Measurements from ENCODE around the gene ST6GALNAC3.

Gene ST6GALNAC3

GRCh38 chr1:76291737-76292136 lies 217.2 kb downstream of the ST6GALNAC3 start (continued):
- no peak for TF ChIP-seq ZNF26 (tag by site-specific recombination; IDR thresholded peaks at IDR 0.05)
- no peak for TF ChIP-seq ZNF585B (tag by site-specific recombination; IDR thresholded peaks at IDR 0.05)

- Histone ChIP-seq H3K27ac (ENCODE audit: extremely low read depth, low read depth, low read length) (no peak overlapping the region), H3K4me1 (ENCODE audit: control insufficient read depth, insufficient read depth, low read length) (peaks cover 27% of the 10 kb centered on the region), H3K4me3 (ENCODE audit: low read depth, low read length) (no peak overlapping the region), H3K36me3 (ENCODE audit: control insufficient read depth in 2 of 2, insufficient read depth in 1 of 2, low read length in 2 of 2) (no peaks in the 10 kb centered on the region), H3K9me3 (ENCODE audit: control insufficient read depth, insufficient read depth, low read depth, low read length) (no peaks in the 10 kb centered on the region)
- POLR2A ChIA-PET: no interaction called here
- CTCF ChIA-PET: interaction anchor here (0.6 to 0.7 kb wide), 4 partner anchors 9 to 370 kb away, joined by 3 to 4 read pairs (median 3); no protein-coding TSS in a partner anchor
- TF ChIP-seq ZBTB44 (tag by site-specific recombination; IDR thresholded peaks at IDR 0.05): 0 out of 2 replicates have a peak, but pooled peaks have one; percentile 18
- TF ChIP-seq WT1 (tag by site-specific recombination; IDR thresholded peaks at IDR 0.05): peak; percentile 59
- TF ChIP-seq ZNF223 (tag by site-specific recombination; IDR thresholded peaks at IDR 0.05): no peak
- no peak for TF ChIP-seq KLF9 (tag by site-specific recombination; IDR thresholded peaks at IDR 0.05; ENCODE audit: low read depth)
- TF ChIP-seq ZNF664 (tag by site-specific recombination; IDR thresholded peaks at IDR 0.05): peak; percentile 41; the same call in 1 of the 2 replicates
- TF ChIP-seq ZSCAN5A (tag by site-specific recombination; IDR thresholded peaks at IDR 0.05): no peak
- TF ChIP-seq HOXC10 (CRISPR knock-in tag; IDR thresholded peaks at IDR 0.05): no peak
- no peak for TF ChIP-seq ZNF239 (tag by site-specific recombination; IDR thresholded peaks at IDR 0.05)
Measured at GRCh38 chr1:76292418-76293184, 218.1 kb downstream of the ST6GALNAC3 start.

GRCh38 chr1:76293831-76294230 lies 219.3 kb downstream of the ST6GALNAC3 start:
- no peaks in the 10 kb centered on the region for H3K36me3 ChIP-seq (ENCODE audit: control insufficient read depth in 2 of 2, insufficient read depth in 1 of 2, low read length in 2 of 2)
- H3K4me1 ChIP-seq (ENCODE audit: control insufficient read depth, insufficient read depth, low read length): peaks cover 27% of the 10 kb centered on the region
- no peak overlapping the region for H3K4me3 ChIP-seq (ENCODE audit: low read depth, low read length)
- H3K27ac ChIP-seq (ENCODE audit: extremely low read depth, low read depth, low read length): no peak overlapping the region
- no peak for TF ChIP-seq ZBTB10 (tag by site-specific recombination; IDR thresholded peaks at IDR 0.05)
- no peak for TF ChIP-seq ZNF530 (tag by site-specific recombination; IDR thresholded peaks at IDR 0.05; ENCODE audit: low read depth)
- no peak for TF ChIP-seq ZNF561 (tag by site-specific recombination; IDR thresholded peaks at IDR 0.05; ENCODE audit: borderline replicate concordance)
- TF ChIP-seq ZNF37A (tag by site-specific recombination; IDR thresholded peaks at IDR 0.05): no peak
- no peak for TF ChIP-seq ZNF398 (tag by site-specific recombination; IDR thresholded peaks at IDR 0.05)
- no peak for TF ChIP-seq YY2 (tag by site-specific recombination; IDR thresholded peaks at IDR 0.05)
- no peak for TF ChIP-seq ZNF585B (tag by site-specific recombination; IDR thresholded peaks at IDR 0.05)
- no peak for TF ChIP-seq ZNF514 (tag by site-specific recombination; IDR thresholded peaks at IDR 0.05)
- TF ChIP-seq ZBTB21 (tag by site-specific recombination; IDR thresholded peaks at IDR 0.05): no peak
- TF ChIP-seq ZNF23 (tag by site-specific recombination; IDR thresholded peaks at IDR 0.05; ENCODE audit: borderline replicate concordance): no peak
- TF ChIP-seq ZNF133 (tag by site-specific recombination; IDR thresholded peaks at IDR 0.05): no peak
- TF ChIP-seq ZNF140 (tag by site-specific recombination; IDR thresholded peaks at IDR 0.05): no peak
- ChIA-PET POLR2A (no interaction called here), CTCF (interaction anchor here (0.6 kb wide), 1 partner anchor 92 kb away, joined by 3 read pairs; no protein-coding TSS in a partner anchor)
- no peaks in the 10 kb centered on the region for H3K9me3 ChIP-seq (ENCODE audit: control insufficient read depth, insufficient read depth, low read depth, low read length)

All from HEK293 (cell line).